H9 (cell line): Measurements from ENCODE around the gene C6orf136. TPM values are rescaled to one million over a fixed set of nuclear protein-coding genes. Genes with fewer than 3 reads are reported as not detected.
"Not testable (repeated sequence)": the region's sequence is repeated elsewhere in the genome, so short reads cannot be mapped to it uniquely, and the experiment has no call there.

Experiments used
- DNase-seq: peaks from one replicate; pipeline ENCODE4 v3.0.0-alpha.2; 2017
- H2AFZ ChIP-seq: one replicate; pipeline ENCODE4 v1.6.1; 2013; ENCODE audit warnings: mild to moderate bottlenecking, low read length, control low read depth, moderate library complexity
- H2AK5ac ChIP-seq: 2 replicates; pipeline ENCODE4 v1.6.1; 2013; ENCODE audit warnings: low read length, control low read depth, mixed read lengths; ENCODE audit not compliant: insufficient read length
- H2BK120ac ChIP-seq: one replicate; pipeline ENCODE4 v1.6.1; 2013; ENCODE audit warnings: low read depth, mild to moderate bottlenecking, low read length, control low read depth, inconsistent platforms; ENCODE audit not compliant: poor library complexity, severe bottlenecking
- H2BK12ac ChIP-seq: 2 replicates; pipeline ENCODE4 v1.6.1; 2013; ENCODE audit warnings: low read length, control low read depth, mixed read lengths, low read depth; ENCODE audit not compliant: insufficient read length
- H2BK15ac ChIP-seq: 2 replicates; pipeline ENCODE4 v1.6.1; 2013; ENCODE audit warnings: low read depth, low read length, control low read depth
- H2BK20ac ChIP-seq: one replicate; pipeline ENCODE4 v1.6.1; 2013; ENCODE audit warnings: low read depth, mild to moderate bottlenecking, low read length, control low read depth, inconsistent platforms; ENCODE audit not compliant: poor library complexity, severe bottlenecking
- H2BK5ac ChIP-seq: 2 replicates; pipeline ENCODE4 v1.6.1; 2013; ENCODE audit warnings: low read length, control low read depth, mixed read lengths; ENCODE audit not compliant: insufficient read length
- H3K14ac ChIP-seq: 2 replicates; pipeline ENCODE4 v1.6.1; 2013; ENCODE audit warnings: low read length, control low read depth; ENCODE audit not compliant: insufficient read depth
- H3K18ac ChIP-seq: 2 replicates; pipeline ENCODE4 v1.6.1; 2013; ENCODE audit warnings: low read depth, mild to moderate bottlenecking, mixed read lengths, low read length, control low read depth; ENCODE audit not compliant: insufficient read length
- H3K23ac ChIP-seq: 2 replicates; pipeline ENCODE4 v1.6.1; 2013; ENCODE audit warnings: low read length, control low read depth, mixed read lengths, low read depth; ENCODE audit not compliant: insufficient read length
- H3K23me2 ChIP-seq: 2 replicates; pipeline ENCODE4 v1.6.1; 2013; ENCODE audit warnings: low read depth, mild to moderate bottlenecking, mixed read lengths, low read length, control low read depth; ENCODE audit not compliant: insufficient read length, poor library complexity, severe bottlenecking
- H3K27ac ChIP-seq: 2 replicates; pipeline ENCODE4 v1.5.1; 2013; ENCODE audit warnings: low read length, control low read depth, mixed read lengths, low read depth; ENCODE audit not compliant: insufficient read length
- H3K27me3 ChIP-seq: 2 replicates; pipeline ENCODE4 v1.6.1; 2013; ENCODE audit warnings: low read length, control low read depth, inconsistent platforms; ENCODE audit not compliant: insufficient read depth
- H3K4ac ChIP-seq: 2 replicates; pipeline ENCODE4 v1.6.1; 2013; ENCODE audit warnings: low read depth, mild to moderate bottlenecking, control low read depth, inconsistent platforms, low read length, moderate library complexity
- H3K4me1 ChIP-seq: 2 replicates; pipeline ENCODE4 v1.6.1; 2013; ENCODE audit warnings: low read length, control low read depth, inconsistent platforms; ENCODE audit not compliant: insufficient read depth
- H3K4me2 ChIP-seq: 2 replicates; pipeline ENCODE4 v1.6.1; 2013; ENCODE audit warnings: low read length, control low read depth, mixed read lengths; ENCODE audit not compliant: insufficient read length, insufficient read depth
- H3K56ac ChIP-seq: 2 replicates; pipeline ENCODE4 v1.6.1; 2013; ENCODE audit warnings: low read depth, mild to moderate bottlenecking, mixed read lengths, low read length, control low read depth; ENCODE audit not compliant: insufficient read length
- H3K79me1 ChIP-seq: 2 replicates; pipeline ENCODE4 v1.6.1; 2013; ENCODE audit warnings: low read depth, mild to moderate bottlenecking, moderate library complexity, low read length, control low read depth, inconsistent platforms; ENCODE audit not compliant: insufficient read depth, poor library complexity, severe bottlenecking
- H3K79me2 ChIP-seq: 2 replicates; pipeline ENCODE4 v1.6.1; 2013; ENCODE audit warnings: low read length, control low read depth, inconsistent platforms; ENCODE audit not compliant: insufficient read depth
- H3K9ac ChIP-seq: 2 replicates; pipeline ENCODE4 v1.6.1; 2013; ENCODE audit warnings: low read length, control low read depth, mixed read lengths; ENCODE audit not compliant: insufficient read length; ENCODE audit errors: extremely low read depth
- H3K9me3 ChIP-seq: one replicate; pipeline ENCODE4 v1.6.1; 2013; ENCODE audit warnings: low read depth, low read length, inconsistent platforms; ENCODE audit not compliant: control insufficient read depth
- H3T11ph ChIP-seq: one replicate; pipeline ENCODE4 v1.6.1; 2013; ENCODE audit warnings: mild to moderate bottlenecking, low read length, control low read depth, inconsistent platforms
- H4K20me1 ChIP-seq: one replicate; pipeline ENCODE4 v1.6.1; 2013; ENCODE audit not compliant: control insufficient read depth, insufficient read length, insufficient read depth
- H4K5ac ChIP-seq: 2 replicates; pipeline ENCODE4 v1.6.1; 2013; ENCODE audit warnings: low read depth, mild to moderate bottlenecking, mixed read lengths, low read length, control low read depth; ENCODE audit not compliant: insufficient read length
- H4K8ac ChIP-seq: replicated peaks from 2 replicates; pipeline ENCODE4 v1.6.1; 2013; ENCODE audit warnings: low read length, control low read depth, mixed read lengths, low read depth; ENCODE audit not compliant: insufficient read length
- H4K91ac ChIP-seq: 2 replicates; pipeline ENCODE4 v1.6.1; 2013; ENCODE audit warnings: low read depth, mild to moderate bottlenecking, moderate library complexity, mixed read lengths, low read length, control low read depth; ENCODE audit not compliant: insufficient read length
- H3K27ac Mint-ChIP-seq, 3 experiments: 2 replicates in 2 of 3; 3 replicates in 1 of 3; pipeline ENCODE4 v1.8.0; 2020 to 2021; ENCODE audit warnings: mixed read lengths in 3 of 3, mild to moderate bottlenecking in 1 of 3, moderate library complexity in 1 of 3
- H3K27me3 Mint-ChIP-seq: 2 replicates; pipeline ENCODE4 v1.8.0; 2021; ENCODE audit warnings: low read depth, mild to moderate bottlenecking, moderate library complexity, mixed read lengths
- H3K36me3 Mint-ChIP-seq, 3 experiments: 2 replicates in 2 of 3; 3 replicates in 1 of 3; pipeline ENCODE4 v1.8.0; 2020 to 2021; ENCODE audit warnings: low read depth in 3 of 3, mixed read lengths in 3 of 3; ENCODE audit not compliant: insufficient read depth in 1 of 3
- H3K4me1 Mint-ChIP-seq, 2 experiments: 2 replicates each; pipeline ENCODE4 v1.8.0; 2020; ENCODE audit warnings: mixed read lengths in 2 of 2
- H3K4me3 Mint-ChIP-seq, 2 experiments: 2 replicates in 1 of 2; 3 replicates in 1 of 2; pipeline ENCODE4 v1.8.0; 2020 to 2021; ENCODE audit warnings: mild to moderate bottlenecking in 2 of 2, mixed read lengths in 2 of 2, moderate library complexity in 1 of 2
- H3K9me3 Mint-ChIP-seq, 2 experiments: 2 replicates in 1 of 2; 3 replicates in 1 of 2; pipeline ENCODE4 v1.8.0; 2020; ENCODE audit warnings: mild to moderate bottlenecking in 2 of 2, mixed read lengths in 2 of 2, moderate library complexity in 1 of 2
- WGBS: extraction: QIAGEN DNeasy Blood & Tissue Kit; methylation state at CpG from one replicate; pipeline ENCODE4 v1.1.7; 2013; ENCODE audit warnings: missing lambda C conversion rate, low lambda C conversion rate, mixed read lengths; ENCODE audit not compliant: insufficient read length; ENCODE audit errors: extremely low coverage; 5-methylcytosine and 5-hydroxymethylcytosine counted together
- total RNA-seq: library from RNA; stranded (reverse); gene quantifications from 2 replicates; pipeline ENCODE4 v1.2.1, GENCODE V29; 2021
- TF ChIP-seq, protein P1 (sequence below): fragments of 200-600 bp; sonication (generic); conservative IDR thresholded peaks from 3 replicates; pipeline ENCODE4 v1.8.0; 2021; ENCODE audit warnings: antibody characterized with exemption, mild to moderate bottlenecking

Gene C6orf136
- total RNA-seq, 1 experiment from 2014 or later = 22.2 TPM

DNA sequence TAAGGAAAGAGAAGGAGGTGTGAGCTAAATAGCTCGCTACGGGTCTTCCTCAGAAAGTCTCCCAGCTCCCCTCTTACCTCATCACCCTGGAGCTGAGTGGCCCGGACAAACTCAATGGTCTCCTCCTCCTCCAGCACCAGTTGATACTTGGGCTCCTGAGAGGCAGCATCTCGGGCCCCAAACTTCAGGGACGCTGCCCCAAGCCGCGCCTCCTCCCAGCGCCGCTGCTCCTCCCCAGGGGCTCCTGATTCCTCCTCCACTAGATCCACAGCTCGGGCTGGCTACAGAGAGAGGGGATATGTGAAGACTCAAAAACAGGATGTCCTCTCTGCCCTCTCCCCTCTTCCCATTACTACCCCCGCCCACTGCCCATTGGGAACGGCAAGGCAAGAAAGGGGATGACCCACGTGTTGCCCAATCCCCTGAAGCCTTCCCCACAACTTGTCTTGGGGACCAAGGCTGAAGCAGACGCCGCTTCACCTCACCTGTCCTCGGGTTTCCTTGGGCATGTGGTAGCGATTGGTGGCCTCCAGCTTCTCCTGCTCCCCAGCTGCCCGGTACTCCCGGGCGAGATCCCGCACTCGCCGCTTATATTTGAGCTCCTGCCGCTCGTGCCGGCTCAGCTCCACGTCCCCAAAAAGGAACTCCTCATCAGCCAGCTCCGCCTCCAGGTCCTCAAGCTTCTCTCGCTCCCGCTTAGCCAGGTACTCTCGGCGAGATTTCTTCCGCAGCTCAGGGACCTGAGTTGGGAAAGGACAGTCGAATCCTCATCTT lies 18.2 kb downstream of the C6orf136 start:
- H2BK5ac ChIP-seq = no peak overlapping the region
- no peaks in the 10 kb centered on the region for H3K9me3 Mint-ChIP-seq
- H2AK5ac ChIP-seq = no peak overlapping the region
- WGBS = no CpG with 5 or more reads among the region's 34 CpGs
- H4K20me1 ChIP-seq = no peaks in the 10 kb centered on the region
- H3K27me3 ChIP-seq = no peaks in the 10 kb centered on the region
- no peak overlapping the region for H3K4me3 Mint-ChIP-seq
- H3K79me2 ChIP-seq = no peaks in the 10 kb centered on the region
- no peak overlapping the region; a peak in 1 of 7 replicates for H3K27ac Mint-ChIP-seq
- no peaks in the 10 kb centered on the region for H3K4me1 ChIP-seq
- no peak overlapping the region for H3K56ac ChIP-seq
- H3K23ac ChIP-seq = no peak overlapping the region
- H3K4ac ChIP-seq = no peak overlapping the region
- no peaks in the 10 kb centered on the region for H3K4me1 Mint-ChIP-seq
- no peak overlapping the region for H3K27ac ChIP-seq
- H4K8ac ChIP-seq = no peak overlapping the region
- no peak overlapping the region for H3K9ac ChIP-seq
- no peak overlapping the region for H2AFZ ChIP-seq
- no peak overlapping the region for H4K5ac ChIP-seq
- H2BK20ac ChIP-seq = no peak overlapping the region
- H3T11ph ChIP-seq = no peak overlapping the region
- H3K23me2 ChIP-seq = no peaks in the 10 kb centered on the region
- H3K4me2 ChIP-seq = no peak overlapping the region
- H4K91ac ChIP-seq = no peak overlapping the region
- H2BK15ac ChIP-seq = no peak overlapping the region
- peaks cover 23 to 77% (median 56%) of the 10 kb centered on the region in 3 experiments; a peak in 6 of 7 replicates for H3K36me3 Mint-ChIP-seq
- H3K14ac ChIP-seq = no peak overlapping the region
- no peaks in the 10 kb centered on the region for H3K27me3 Mint-ChIP-seq
- H3K79me1 ChIP-seq = peaks cover 1% of the 10 kb centered on the region
- TF ChIP-seq, protein P1, sequence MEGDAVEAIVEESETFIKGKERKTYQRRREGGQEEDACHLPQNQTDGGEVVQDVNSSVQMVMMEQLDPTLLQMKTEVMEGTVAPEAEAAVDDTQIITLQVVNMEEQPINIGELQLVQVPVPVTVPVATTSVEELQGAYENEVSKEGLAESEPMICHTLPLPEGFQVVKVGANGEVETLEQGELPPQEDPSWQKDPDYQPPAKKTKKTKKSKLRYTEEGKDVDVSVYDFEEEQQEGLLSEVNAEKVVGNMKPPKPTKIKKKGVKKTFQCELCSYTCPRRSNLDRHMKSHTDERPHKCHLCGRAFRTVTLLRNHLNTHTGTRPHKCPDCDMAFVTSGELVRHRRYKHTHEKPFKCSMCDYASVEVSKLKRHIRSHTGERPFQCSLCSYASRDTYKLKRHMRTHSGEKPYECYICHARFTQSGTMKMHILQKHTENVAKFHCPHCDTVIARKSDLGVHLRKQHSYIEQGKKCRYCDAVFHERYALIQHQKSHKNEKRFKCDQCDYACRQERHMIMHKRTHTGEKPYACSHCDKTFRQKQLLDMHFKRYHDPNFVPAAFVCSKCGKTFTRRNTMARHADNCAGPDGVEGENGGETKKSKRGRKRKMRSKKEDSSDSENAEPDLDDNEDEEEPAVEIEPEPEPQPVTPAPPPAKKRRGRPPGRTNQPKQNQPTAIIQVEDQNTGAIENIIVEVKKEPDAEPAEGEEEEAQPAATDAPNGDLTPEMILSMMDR = no peak
- H3K18ac ChIP-seq = no peak overlapping the region
- no peak overlapping the region for H2BK12ac ChIP-seq
- no peak overlapping the region for H2BK120ac ChIP-seq
- H3K9me3 ChIP-seq = no peaks in the 10 kb centered on the region
- no peak for DNase-seq

DNA sequence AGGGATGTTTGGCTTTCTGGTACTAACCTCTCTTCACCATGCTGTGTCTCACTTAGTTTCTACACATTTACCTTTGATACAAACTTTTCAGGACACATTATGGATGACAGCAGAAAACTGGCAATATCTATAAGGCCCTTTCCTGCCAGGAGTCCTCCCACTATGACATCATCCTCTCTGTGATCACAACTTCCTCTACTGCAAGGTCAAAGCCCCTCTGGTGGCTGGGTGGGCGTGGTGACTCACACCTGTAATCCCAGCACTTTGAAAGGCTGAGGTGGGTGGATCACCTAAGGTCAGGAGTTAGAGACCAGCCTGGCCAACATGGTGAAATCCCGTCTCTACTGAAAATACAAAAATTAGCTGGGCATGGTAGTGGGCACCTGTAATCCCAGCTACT lies 19.4 kb downstream of the C6orf136 start:
- H3K79me2 ChIP-seq, H3K23ac ChIP-seq, H3K4me1 ChIP-seq, H3K27ac Mint-ChIP-seq, H2BK15ac ChIP-seq, DNase-seq, H3K4me1 Mint-ChIP-seq, H4K5ac ChIP-seq, H2AFZ ChIP-seq, H2BK12ac ChIP-seq, H3K4me3 Mint-ChIP-seq, H4K20me1 ChIP-seq, H3K56ac ChIP-seq, H2BK120ac ChIP-seq, H3K27ac ChIP-seq, H3K18ac ChIP-seq, H3K27me3 ChIP-seq, H3K27me3 Mint-ChIP-seq, H2BK20ac ChIP-seq, H2AK5ac ChIP-seq, H3K4ac ChIP-seq, H4K8ac ChIP-seq, H3K4me2 ChIP-seq, H3K9ac ChIP-seq, H3K79me1 ChIP-seq, H3T11ph ChIP-seq, H3K14ac ChIP-seq, H2BK5ac ChIP-seq, H3K23me2 ChIP-seq, H4K91ac ChIP-seq, H3K9me3 Mint-ChIP-seq, H3K9me3 ChIP-seq: not testable (repeated sequence)
- peaks cover 30 to 78% (median 63%) of the 10 kb centered on the region in 3 experiments; a peak in 6 of 7 replicates for H3K36me3 Mint-ChIP-seq
- no CpG with 5 or more reads among the region's 2 CpGs for WGBS
